Heart right ventricle (tissue), 16 donors: ENCODE measurements around the gene PPP1R36. TPM values are rescaled to one million over a fixed set of nuclear protein-coding genes. Genes with fewer than 3 reads are reported as not detected.

ENCODE experiments used
- ATAC-seq, 8 donors: fragments of 200-7000 bp; cut with Tn5 transposase; one replicate each; pipeline ENCODE4 v1.9.1; 2020; ENCODE audit warnings: mild to moderate bottlenecking in 8 of 8, moderate library complexity in 8 of 8, moderate number of reproducible peaks in 1 of 8
- DNase-seq, 2 donors: peaks; one replicate each; pipeline ENCODE4 v3.0.0-alpha.2; 2020
- H3K27ac ChIP-seq, 10 donors: fragments of 200-600 bp; sonication (generic) in 2 of 10; one replicate each; pipeline versions ENCODE4 v1.5.0 to v1.8.0; 2020 to 2022; ENCODE audit warnings: mild to moderate bottlenecking in 3 of 10
- H3K27me3 ChIP-seq, 7 donors: fragments of 200-600 bp; one replicate each; pipeline ENCODE4 v1.8.0; 2021 to 2022; ENCODE audit warnings: mild to moderate bottlenecking in 2 of 7
- H3K36me3 ChIP-seq, 9 donors: fragments of 200-600 bp; sonication (generic) in 1 of 9; one replicate each; pipeline versions ENCODE4 v1.5.0 to v1.8.0; 2020 to 2022; ENCODE audit warnings: mild to moderate bottlenecking in 2 of 9
- H3K4me1 ChIP-seq, 9 donors: fragments of 200-600 bp; sonication (generic) in 1 of 9; one replicate each; pipeline versions ENCODE4 v1.5.0 to v1.8.0; 2020 to 2022; ENCODE audit warnings: mild to moderate bottlenecking in 4 of 9
- H3K4me3 ChIP-seq, 10 donors: fragments of 200-600 bp; sonication (generic) in 2 of 10; one replicate each; pipeline versions ENCODE4 v1.5.0 to v1.8.0; 2020 to 2022; ENCODE audit warnings: mild to moderate bottlenecking in 7 of 10, moderate library complexity in 2 of 10
- H3K9me3 ChIP-seq, 11 donors: fragments of 200-600 bp in 10 of 11; sonication (generic) in 2 of 11; one replicate each; pipeline versions ENCODE4 v1.5.0 to v1.8.0; 2013 to 2022; ENCODE audit warnings: mild to moderate bottlenecking in 2 of 11, control low read depth in 1 of 11, moderate library complexity in 1 of 11
- CTCF ChIP-seq, 9 donors: fragments of 200-600 bp; sonication (generic) in 2 of 9; IDR thresholded peaks; one replicate each; pipeline versions ENCODE4 v1.5.0 to v1.8.0; 2021 to 2022; ENCODE audit warnings: antibody characterized with exemption in 9 of 9, mild to moderate bottlenecking in 5 of 9, moderate library complexity in 1 of 9
- WGBS, 2 donors: extraction: QIAGEN DNeasy Blood & Tissue Kit; methylation state at CpG; one replicate each; pipeline ENCODE4 v1.1.7; 2013; ENCODE audit warnings: inconsistent platforms in 1 of 2; 5-methylcytosine and 5-hydroxymethylcytosine counted together
- intact Hi-C, 10 donors: fragments of 100-400 bp; cut with DNase I; formaldehyde crosslinking; loops; one replicate each; pipeline versions ENCODE4 v1.11.1 to v1.14.2; 2022
- polyA plus RNA-seq, 2 donors: library from polyadenylated mRNA; stranded (reverse); fragments of 200-250 nt; gene quantifications; one replicate each; pipeline ENCODE4 v1.2.3, GENCODE V29; 2013
- total RNA-seq, 10 donors: library from RNA; stranded (reverse); fragmentation: NEBNext Ultra II Directional in 3 of 10; extraction: Animal tissue kit (Norgen Biotek cat#: 25700) in 3 of 10; gene quantifications; one replicate each; pipeline versions ENCODE4 v1.2.1 to v1.2.4, GENCODE V29; 2021 to 2023
- donor health status: Arrhythmogenic right ventricular cardiomyopathy.
- donor health status: ischemic (EF 13 %, LVEDD 7.1; RV severe dilation, severe dysfunction).
- donor health status: healthy with polysubstance abuse.
- donor health status: DM: no; HTN: yes; CAD: no.
- donor health status: DM: no; HTN: no; CAD: no.
- donor health status: ischemic (EF 25% LVEDD 6.9; RV normal size, moderate dysfunction).
- donor health status: ischemic (EF 25% LVEDD 5.7; RV mildly dilated, moderate dysfunction).
- donor health status: healthy.
- donor health status: DM: yes; HTN: yes; CAD: no.
- donor health status: Ischemic cardiomyopathy.
- donor health status: ischemic (EF 35%, LVEDD 5.7; RV mildly dilated, moderate dysfunction).
- donor health status: nonischemic (EF 11% LVEDD 7.7; RV severe dilation, severe dysfunction).
- donor health status: DM: yes; HTN: yes; CAD: no.
- donor health status: PGD.
- donor health status: ischemic (EF 29% LVEDD 5.4; RV normal size, mild dysfunction).
- donor health status: nonischemic (EF 23%, LVEDD 6.1; RV moderate dilation, normal function).

The PPP1R36 gene
- total and polyA plus RNA-seq, 12 donors = 0.07 to 0.85 (median 0.49) TPM; not detected in 2

- peaks cover 0 to 24% (median 4%) of the 10 kb centered on the region in 9 donors for H3K4me1 ChIP-seq
- H3K9me3 ChIP-seq = no peaks in the 10 kb centered on the region
- intact Hi-C loops = no loop called here
- ATAC-seq (peak in 1 of 8 donors; percentile 28), DNase-seq (no peak)
- H3K27ac ChIP-seq = no peak overlapping the region
- H3K36me3 ChIP-seq = peaks cover 0 to 61% (median 0%) of the 10 kb centered on the region in 9 donors
- H3K4me3 ChIP-seq = no peak overlapping the region
- WGBS, 2 donors = 88 to 89% methylated on average over 9 of the region's 9 CpGs
- H3K27me3 ChIP-seq = no peaks in the 10 kb centered on the region
- no peak for TF ChIP-seq CTCF (IDR thresholded peaks at IDR 0.05)
Measured at GRCh38 chr14:64522591-64523355, 27.0 kb upstream of the PPP1R36 start.

- Histone ChIP-seq H3K36me3 (peaks cover 0 to 69% (median 0%) of the 10 kb centered on the region in 9 donors), H3K27me3 (no peaks in the 10 kb centered on the region), H3K4me3 (no peak overlapping the region), H3K27ac (no peak overlapping the region), H3K9me3 (no peaks in the 10 kb centered on the region), H3K4me1 (peaks cover 0 to 21% (median 4%) of the 10 kb centered on the region in 9 donors)
- WGBS, 2 donors = 93 to 97% methylated on average over 2 of the region's 2 CpGs
- DNase-seq (no peak), ATAC-seq (no peak)
- no peak for TF ChIP-seq CTCF (IDR thresholded peaks at IDR 0.05)
- intact Hi-C loops = no loop called here
Measured at GRCh38 chr14:64525354-64525753, 24.4 kb upstream of the PPP1R36 start.

- H3K27me3 ChIP-seq = no peaks in the 10 kb centered on the region
- peaks cover 0 to 14% (median 0%) of the 10 kb centered on the region in 9 donors for H3K36me3 ChIP-seq
- no peak for TF ChIP-seq CTCF (IDR thresholded peaks at IDR 0.05)
- no peak for DNase-seq
- H3K9me3 ChIP-seq = no peaks in the 10 kb centered on the region
- 60 to 62% methylated on average over 2 of the region's 2 CpGs for WGBS, 2 donors
- intact Hi-C loops = loop anchor here in 1 of 10 donors (10.0 kb wide), 1 partner anchor 103 kb away; no protein-coding TSS in a partner anchor
- no peak overlapping the region for H3K4me3 ChIP-seq
- ATAC-seq = no peak
- H3K27ac ChIP-seq = no peak overlapping the region
- peaks cover 0 to 5% (median 0%) of the 10 kb centered on the region in 9 donors for H3K4me1 ChIP-seq
Measured at GRCh38 chr14:64531567-64531966, 18.2 kb upstream of the PPP1R36 start.

GRCh38 chr14:64536488-64537245, 13.1 kb upstream of the PPP1R36 start:
- DNase-seq (no peak), ATAC-seq (no peak)
- peaks cover 0 to 9% (median 0%) of the 10 kb centered on the region in 11 donors for H3K9me3 ChIP-seq
- 81 to 83% methylated on average over 4 of the region's 4 CpGs for WGBS, 2 donors
- no peak for TF ChIP-seq CTCF (IDR thresholded peaks at IDR 0.05)
- H3K4me3 ChIP-seq = no peak overlapping the region
- no peaks in the 10 kb centered on the region for H3K36me3 ChIP-seq
- H3K27me3 ChIP-seq = peaks cover 0 to 13% (median 4%) of the 10 kb centered on the region in 7 donors
- intact Hi-C loops = loop anchor here in 1 of 10 donors (10.0 kb wide), 1 partner anchor 98 kb away; no protein-coding TSS in a partner anchor
- peaks cover 0 to 21% (median 16%) of the 10 kb centered on the region in 9 donors for H3K4me1 ChIP-seq
- H3K27ac ChIP-seq = no peak overlapping the region
